Embryonic facial prominence (tissue), 1 donor: Measurements from ENCODE around the gene INHA.
A peak's percentile ranks its signal among the peaks of the same experiment; 100 is the strongest.

Source experiments
- DNase-seq: peaks from one replicate; pipeline ENCODE4 v3.0.0-alpha.2; 2016; ENCODE audit errors: extremely low spot score

The INHA gene

GRCh38 chr2:219559156-219559915, 12.8 kb upstream of the INHA start:
- no peak for DNase-seq

- no peak for DNase-seq
Measured at GRCh38 chr2:219560037-219560892, 11.8 kb upstream of the INHA start.

- DNase-seq = no peak
Measured at GRCh38 chr2:219560893-219561178, 11.3 kb upstream of the INHA start.

- no peak for DNase-seq
Measured at GRCh38 chr2:219561179-219562048, 10.7 kb upstream of the INHA start.

- DNase-seq = no peak
Measured at GRCh38 chr2:219562049-219563020, 9.8 kb upstream of the INHA start.

- DNase-seq = no peak
Measured at GRCh38 chr2:219563271-219563928, 8.7 kb upstream of the INHA start.

- DNase-seq = no peak
Measured at GRCh38 chr2:219565130-219566080, 6.7 kb upstream of the INHA start.

GRCh38 chr2:219566640-219567039, 5.5 kb upstream of the INHA start:
- DNase-seq = no peak

GRCh38 chr2:219567131-219567530, 5.0 kb upstream of the INHA start:
- DNase-seq = no peak

- DNase-seq = no peak
Measured at GRCh38 chr2:219567791-219568361, 4.2 kb upstream of the INHA start.

- DNase-seq = no peak
Measured at GRCh38 chr2:219569041-219569440, 3.1 kb upstream of the INHA start.

GRCh38 chr2:219569635-219570034, 2.5 kb upstream of the INHA start:
- no peak for DNase-seq

GRCh38 chr2:219570194-219570923, 1.8 kb upstream of the INHA start:
- no peak for DNase-seq

- DNase-seq = no peak
Measured at GRCh38 chr2:219570924-219571310, 1.2 kb upstream of the INHA start.

GRCh38 chr2:219571311-219572236, 536 bp upstream of the INHA start, which contains the start of gene OBSL1:
Gene OBSL1 (minus strand): TSS chr2:219571539. CDS start chr2:219571232, 307 bp downstream.
- peak; percentile 54 for DNase-seq

GRCh38 chr2:219573166-219573565, 1.1 kb downstream of the INHA start:
- DNase-seq = no peak
